ENCODE results near the gene TIRAP. TPM values are rescaled to one million over a fixed set of nuclear protein-coding genes. Genes with fewer than 3 reads are reported as not detected.

The TIRAP gene
- total and polyA plus RNA-seq, 9 of the 15 experiments (the other 6 are each of a cell fraction or from before 2014, with no cell fraction given) = 0.60 to 8.7 (median 3.7) TPM

DNA sequence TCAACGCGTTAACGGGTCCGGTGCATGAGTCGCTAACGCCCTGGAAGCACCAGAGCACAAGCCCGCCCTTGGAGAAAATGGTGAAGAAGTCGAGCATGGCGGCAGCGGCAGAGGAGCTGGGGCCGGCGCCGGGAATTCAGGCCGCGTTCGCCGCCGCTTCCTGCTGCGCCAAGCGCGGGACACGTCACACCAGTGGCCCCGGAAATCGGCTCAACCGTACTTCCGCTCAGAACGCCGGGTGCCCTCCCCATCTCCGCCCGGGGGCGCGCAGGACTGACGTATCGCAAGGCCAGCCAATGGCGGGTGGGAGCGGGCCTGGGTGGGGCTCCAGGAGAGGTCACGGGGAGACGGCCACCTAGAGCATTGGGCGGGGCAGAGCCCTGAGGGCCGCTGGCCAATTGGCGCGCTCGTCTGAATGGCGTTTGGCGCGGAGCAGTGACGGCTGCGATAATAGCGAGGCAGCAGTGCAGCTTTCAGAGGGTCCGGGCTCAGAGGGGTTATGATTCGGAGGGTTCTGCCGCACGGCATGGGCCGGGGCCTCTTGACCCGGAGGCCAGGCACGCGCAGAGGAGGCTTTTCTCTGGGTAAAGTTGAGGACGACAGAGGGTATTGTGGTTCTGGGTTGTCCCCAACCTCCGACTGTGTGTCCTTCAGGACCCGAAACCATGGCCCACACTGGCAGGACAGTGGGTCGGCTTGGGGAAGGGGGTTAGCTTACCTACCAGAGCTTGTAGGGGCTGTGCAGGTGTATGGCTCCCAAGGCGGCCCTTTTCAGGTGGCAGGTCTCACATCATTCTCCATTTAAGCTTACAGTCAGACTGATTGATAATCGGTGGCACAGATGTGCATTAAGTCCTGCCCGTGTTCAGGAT is 13.9 kb upstream of the TIRAP start, which contains the start of the genes FOXRED1 and SRPRA (continued):
- TF ChIP-seq, protein P1, sequence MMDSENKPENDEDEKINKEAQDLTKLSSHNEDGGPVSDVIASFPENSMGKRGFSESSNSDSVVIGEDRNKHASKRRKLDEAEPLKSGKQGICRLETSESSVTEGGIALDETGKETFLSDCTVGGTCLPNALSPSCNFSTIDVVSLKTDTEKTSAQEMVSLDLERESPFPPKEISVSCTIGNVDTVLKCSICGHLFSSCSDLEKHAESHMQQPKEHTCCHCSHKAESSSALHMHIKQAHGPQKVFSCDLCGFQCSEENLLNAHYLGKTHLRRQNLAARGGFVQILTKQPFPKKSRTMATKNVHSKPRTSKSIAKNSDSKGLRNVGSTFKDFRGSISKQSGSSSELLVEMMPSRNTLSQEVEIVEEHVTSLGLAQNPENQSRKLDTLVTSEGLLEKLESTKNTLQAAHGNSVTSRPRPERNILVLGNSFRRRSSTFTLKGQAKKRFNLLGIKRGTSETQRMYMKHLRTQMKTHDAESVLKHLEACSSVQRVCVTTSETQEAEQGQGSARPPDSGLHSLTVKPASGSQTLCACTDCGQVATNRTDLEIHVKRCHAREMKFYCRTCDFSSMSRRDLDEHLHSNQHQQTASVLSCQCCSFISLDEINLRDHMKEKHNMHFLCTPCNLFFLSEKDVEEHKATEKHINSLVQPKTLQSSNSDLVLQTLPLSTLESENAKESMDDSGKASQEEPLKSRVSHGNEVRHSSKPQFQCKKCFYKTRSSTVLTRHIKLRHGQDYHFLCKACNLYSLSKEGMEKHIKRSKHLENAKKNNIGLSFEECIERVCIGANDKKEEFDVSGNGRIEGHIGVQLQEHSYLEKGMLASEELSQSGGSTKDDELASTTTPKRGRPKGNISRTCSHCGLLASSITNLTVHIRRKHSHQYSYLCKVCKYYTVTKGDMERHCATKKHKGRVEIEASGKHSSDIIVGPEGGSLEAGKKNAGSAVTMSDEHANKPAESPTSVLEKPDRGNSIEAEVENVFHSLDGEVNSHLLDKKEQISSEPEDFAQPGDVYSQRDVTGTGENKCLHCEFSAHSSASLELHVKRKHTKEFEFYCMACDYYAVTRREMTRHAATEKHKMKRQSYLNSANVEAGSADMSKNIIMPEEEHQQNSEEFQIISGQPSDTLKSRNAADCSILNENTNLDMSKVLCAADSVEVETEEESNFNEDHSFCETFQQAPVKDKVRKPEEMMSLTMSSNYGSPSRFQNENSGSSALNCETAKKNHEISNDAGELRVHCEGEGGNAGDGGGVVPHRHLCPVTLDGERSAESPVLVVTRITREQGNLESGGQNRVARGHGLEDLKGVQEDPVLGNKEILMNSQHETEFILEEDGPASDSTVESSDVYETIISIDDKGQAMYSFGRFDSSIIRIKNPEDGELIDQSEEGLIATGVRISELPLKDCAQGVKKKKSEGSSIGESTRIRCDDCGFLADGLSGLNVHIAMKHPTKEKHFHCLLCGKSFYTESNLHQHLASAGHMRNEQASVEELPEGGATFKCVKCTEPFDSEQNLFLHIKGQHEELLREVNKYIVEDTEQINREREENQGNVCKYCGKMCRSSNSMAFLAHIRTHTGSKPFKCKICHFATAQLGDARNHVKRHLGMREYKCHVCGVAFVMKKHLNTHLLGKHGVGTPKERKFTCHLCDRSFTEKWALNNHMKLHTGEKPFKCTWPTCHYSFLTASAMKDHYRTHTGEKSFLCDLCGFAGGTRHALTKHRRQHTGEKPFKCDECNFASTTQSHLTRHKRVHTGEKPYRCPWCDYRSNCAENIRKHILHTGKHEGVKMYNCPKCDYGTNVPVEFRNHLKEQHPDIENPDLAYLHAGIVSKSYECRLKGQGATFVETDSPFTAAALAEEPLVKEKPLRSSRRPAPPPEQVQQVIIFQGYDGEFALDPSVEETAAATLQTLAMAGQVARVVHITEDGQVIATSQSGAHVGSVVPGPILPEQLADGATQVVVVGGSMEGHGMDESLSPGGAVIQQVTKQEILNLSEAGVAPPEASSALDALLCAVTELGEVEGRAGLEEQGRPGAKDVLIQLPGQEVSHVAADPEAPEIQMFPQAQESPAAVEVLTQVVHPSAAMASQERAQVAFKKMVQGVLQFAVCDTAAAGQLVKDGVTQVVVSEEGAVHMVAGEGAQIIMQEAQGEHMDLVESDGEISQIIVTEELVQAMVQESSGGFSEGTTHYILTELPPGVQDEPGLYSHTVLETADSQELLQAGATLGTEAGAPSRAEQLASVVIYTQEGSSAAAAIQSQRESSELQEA (IDR thresholded peaks at IDR 0.05; ENCODE audit: low read depth) = no peak
- TF ChIP-seq PRMT5 (CRISPR knock-in tag; IDR thresholded peaks at IDR 0.05) (no peak), ZSCAN29 (IDR thresholded peaks at IDR 0.05) (peak; percentile 52; the same call in 1 of the 2 replicates), ZNF740 (CRISPR knock-in tag; IDR thresholded peaks at IDR 0.05) (peak; percentile 77; the same call in 1 of the 2 replicates), ZNF740 (tag; IDR thresholded peaks at IDR 0.05) (no peak; a peak in 1 of 4 replicates), NR2C1 (IDR thresholded peaks at IDR 0.05) (peak; percentile 92), NR2C1 (tag; IDR thresholded peaks at IDR 0.05) (peak; percentile 94), MECOM (CRISPR knock-in tag; IDR thresholded peaks at IDR 0.05) (no peak), HMGXB4 (CRISPR knock-in tag; IDR thresholded peaks at IDR 0.05) (peak; percentile 47; the same call in 1 of the 2 replicates), ZNF785 (CRISPR knock-in tag; IDR thresholded peaks at IDR 0.05) (no peak), ZNF780A (CRISPR knock-in tag; IDR thresholded peaks at IDR 0.05) (no peak), JUN (IDR thresholded peaks at IDR 0.05; ENCODE audit: borderline replicate concordance, low read depth, low read length) (peak; percentile 10; the same call in 1 of the 2 replicates), JUN (CRISPR knock-in tag; IDR thresholded peaks at IDR 0.05; ENCODE audit: borderline replicate concordance) (no peak), ID3 (CRISPR knock-in tag; IDR thresholded peaks at IDR 0.05) (no peak), ID3 (tag; IDR thresholded peaks at IDR 0.05) (no peak)

All from K562 (cell line).